ENCODE data around the gene IL21R.
"Not testable (repeated sequence)": the region's sequence is repeated elsewhere in the genome, so short reads cannot be mapped to it uniquely, and the experiment has no call there.

Gene IL21R

GRCh38 chr16:27402964-27403600 is 1.1 kb downstream of the IL21R start:
- DNase-seq = no peak

GRCh38 chr16:27403601-27403992 is 1.6 kb downstream of the IL21R start:
- no peak for DNase-seq

GRCh38 chr16:27404163-27404823 is 2.3 kb downstream of the IL21R start:
- DNase-seq = no peak

GRCh38 chr16:27405546-27406451 is 3.8 kb downstream of the IL21R start:
- no peak for DNase-seq

GRCh38 chr16:27406511-27407128 is 4.6 kb downstream of the IL21R start:
- DNase-seq = no peak

- no peak for DNase-seq
Observed at GRCh38 chr16:27407133-27407532, 5.2 kb downstream of the IL21R start.

GRCh38 chr16:27408012-27408601 is 6.1 kb downstream of the IL21R start:
- DNase-seq = peak in 1 of 2 experiments; percentile 8

- DNase-seq = no peak
Observed at GRCh38 chr16:27408602-27409031, 6.6 kb downstream of the IL21R start.

GRCh38 chr16:27409958-27410357 is 8.0 kb downstream of the IL21R start:
- DNase-seq = not testable (repeated sequence)

GRCh38 chr16:27410761-27411160 is 8.8 kb downstream of the IL21R start:
- DNase-seq = no peak

- DNase-seq = no peak
Observed at GRCh38 chr16:27413956-27414355, 12.0 kb downstream of the IL21R start.

- DNase-seq = no peak
Observed at GRCh38 chr16:27414788-27415431, 12.9 kb downstream of the IL21R start.

GRCh38 chr16:27417047-27417671 is 15.2 kb downstream of the IL21R start:
- DNase-seq = no peak

- DNase-seq = no peak
Observed at GRCh38 chr16:27421961-27422740, 20.2 kb downstream of the IL21R start.

GRCh38 chr16:27424772-27425498 is 23.0 kb downstream of the IL21R start:
- no peak for DNase-seq

GRCh38 chr16:27425961-27426360 is 24.0 kb downstream of the IL21R start:
- no peak for DNase-seq

- peak in 1 of 2 experiments; percentile 60 for DNase-seq
Observed at GRCh38 chr16:27426423-27427408, 24.7 kb downstream of the IL21R start.

- no peak for DNase-seq
Observed at GRCh38 chr16:27427538-27427937, 25.6 kb downstream of the IL21R start.
